Measurements from ENCODE around the gene STK32A.

STK32A gene

GRCh38 chr5:147305147-147305546, 70.3 kb downstream of the STK32A start:
- DNase-seq, result no peak
- H3K4ac ChIP-seq (ENCODE audit: low read depth, low read length), result no peak overlapping the region
- H3K4me1 ChIP-seq (ENCODE audit: control insufficient read depth in 1 of 2, insufficient read depth in 2 of 2, low read length in 2 of 2), result no peaks in the 10 kb centered on the region
- H2AFZ ChIP-seq (ENCODE audit: insufficient read depth, low read length, poor library complexity), result no peak overlapping the region
- H3K4me2 ChIP-seq (ENCODE audit: low read length), result no peak overlapping the region
- no peak overlapping the region for H2AK5ac ChIP-seq (ENCODE audit: low read length)
- no peak overlapping the region for H4K91ac ChIP-seq (ENCODE audit: low read depth, low read length)
- no peak overlapping the region for H3K18ac ChIP-seq (ENCODE audit: low read length)
- H2BK120ac ChIP-seq (ENCODE audit: insufficient read depth, low read length, poor library complexity), result no peak overlapping the region
- no peaks in the 10 kb centered on the region for H3K9me3 ChIP-seq (ENCODE audit: insufficient read depth, low read depth, low read length)
- no CpG with 5 or more reads among the region's 9 CpGs for WGBS (ENCODE audit: extremely low coverage, insufficient coverage, insufficient read length)
- H4K12ac ChIP-seq (ENCODE audit: low read depth, low read length), result no peak overlapping the region
- H3K27me3 ChIP-seq (ENCODE audit: insufficient read depth, low read length), result no peaks in the 10 kb centered on the region
- H2BK5ac ChIP-seq (ENCODE audit: low read depth, low read length, poor library complexity), result no peak overlapping the region
- no peak overlapping the region for H3K23ac ChIP-seq (ENCODE audit: low read length)
- no peaks in the 10 kb centered on the region for H3K79me2 ChIP-seq (ENCODE audit: control insufficient read depth, insufficient read depth, low read length, poor library complexity)
- H4K8ac ChIP-seq (ENCODE audit: low read depth, low read length), result no peak overlapping the region
- H2BK12ac ChIP-seq (ENCODE audit: low read length), result no peak overlapping the region
- no peak overlapping the region for H3K9ac ChIP-seq (ENCODE audit: low read length)
- H3K36me3 ChIP-seq (ENCODE audit: control insufficient read depth in 1 of 2, insufficient read depth in 2 of 2, low read length in 2 of 2), result no peaks in the 10 kb centered on the region
- no peak overlapping the region for H3K14ac ChIP-seq (ENCODE audit: low read length)
- no peak overlapping the region for H3K27ac ChIP-seq (ENCODE audit: low read depth, low read length)
- H3K79me1 ChIP-seq (ENCODE audit: low read length), result no peaks in the 10 kb centered on the region
- no peak overlapping the region for H3K4me3 ChIP-seq (ENCODE audit: low read depth, low read length)

GRCh38 chr5:147306351-147306750, 71.5 kb downstream of the STK32A start:
- Histone ChIP-seq H4K91ac (ENCODE audit: low read depth, low read length) (no peak overlapping the region), H3K79me1 (ENCODE audit: low read length) (no peaks in the 10 kb centered on the region), H3K4me2 (ENCODE audit: low read length) (no peak overlapping the region), H3K36me3 (ENCODE audit: control insufficient read depth in 1 of 2, insufficient read depth in 2 of 2, low read length in 2 of 2) (no peaks in the 10 kb centered on the region), H2BK12ac (ENCODE audit: low read length) (no peak overlapping the region), H2BK120ac (ENCODE audit: insufficient read depth, low read length, poor library complexity) (no peak overlapping the region), H3K23ac (ENCODE audit: low read length) (no peak overlapping the region), H3K4me1 (ENCODE audit: control insufficient read depth in 1 of 2, insufficient read depth in 2 of 2, low read length in 2 of 2) (no peaks in the 10 kb centered on the region), H3K4me3 (ENCODE audit: low read depth, low read length) (no peak overlapping the region), H2AK5ac (ENCODE audit: low read length) (no peak overlapping the region), H3K4ac (ENCODE audit: low read depth, low read length) (no peak overlapping the region), H3K9me3 (ENCODE audit: insufficient read depth, low read depth, low read length) (no peaks in the 10 kb centered on the region), H4K8ac (ENCODE audit: low read depth, low read length) (no peak overlapping the region), H3K27ac (ENCODE audit: low read depth, low read length) (no peak overlapping the region), H3K14ac (ENCODE audit: low read length) (no peak overlapping the region), H3K27me3 (ENCODE audit: insufficient read depth, low read length) (no peaks in the 10 kb centered on the region), H3K79me2 (ENCODE audit: control insufficient read depth, insufficient read depth, low read length, poor library complexity) (no peaks in the 10 kb centered on the region), H4K12ac (ENCODE audit: low read depth, low read length) (no peak overlapping the region), H3K18ac (ENCODE audit: low read length) (no peak overlapping the region), H2BK5ac (ENCODE audit: low read depth, low read length, poor library complexity) (no peak overlapping the region), H2AFZ (ENCODE audit: insufficient read depth, low read length, poor library complexity) (no peak overlapping the region), H3K9ac (ENCODE audit: low read length) (no peak overlapping the region)
- DNase-seq, result no peak

GRCh38 chr5:147307170-147307569, 72.3 kb downstream of the STK32A start:
- Histone ChIP-seq H3K14ac (ENCODE audit: low read length) (no peak overlapping the region), H3K27ac (ENCODE audit: low read depth, low read length) (no peak overlapping the region), H4K91ac (ENCODE audit: low read depth, low read length) (no peak overlapping the region), H3K4me2 (ENCODE audit: low read length) (no peak overlapping the region), H3K18ac (ENCODE audit: low read length) (no peak overlapping the region), H2AFZ (ENCODE audit: insufficient read depth, low read length, poor library complexity) (no peak overlapping the region), H2AK5ac (ENCODE audit: low read length) (no peak overlapping the region), H3K9me3 (ENCODE audit: insufficient read depth, low read depth, low read length) (no peaks in the 10 kb centered on the region), H3K79me1 (ENCODE audit: low read length) (no peaks in the 10 kb centered on the region), H2BK12ac (ENCODE audit: low read length) (no peak overlapping the region), H2BK5ac (ENCODE audit: low read depth, low read length, poor library complexity) (no peak overlapping the region), H3K4me3 (ENCODE audit: low read depth, low read length) (no peak overlapping the region), H3K4ac (ENCODE audit: low read depth, low read length) (no peak overlapping the region), H3K4me1 (ENCODE audit: control insufficient read depth in 1 of 2, insufficient read depth in 2 of 2, low read length in 2 of 2) (no peaks in the 10 kb centered on the region), H4K12ac (ENCODE audit: low read depth, low read length) (no peak overlapping the region), H3K23ac (ENCODE audit: low read length) (no peak overlapping the region), H3K36me3 (ENCODE audit: control insufficient read depth in 1 of 2, insufficient read depth in 2 of 2, low read length in 2 of 2) (no peaks in the 10 kb centered on the region), H2BK120ac (ENCODE audit: insufficient read depth, low read length, poor library complexity) (no peak overlapping the region), H3K27me3 (ENCODE audit: insufficient read depth, low read length) (no peaks in the 10 kb centered on the region), H3K79me2 (ENCODE audit: control insufficient read depth, insufficient read depth, low read length, poor library complexity) (no peaks in the 10 kb centered on the region), H3K9ac (ENCODE audit: low read length) (no peak overlapping the region), H4K8ac (ENCODE audit: low read depth, low read length) (no peak overlapping the region)
- DNase-seq, result no peak
- no CpG with 5 or more reads among the region's 4 CpGs for WGBS (ENCODE audit: extremely low coverage, insufficient coverage, insufficient read length)

- H3K9ac ChIP-seq (ENCODE audit: low read length), result no peak overlapping the region
- no peaks in the 10 kb centered on the region for H3K4me1 ChIP-seq (ENCODE audit: control insufficient read depth in 1 of 2, insufficient read depth in 2 of 2, low read length in 2 of 2)
- no peak overlapping the region for H3K4ac ChIP-seq (ENCODE audit: low read depth, low read length)
- H2BK12ac ChIP-seq (ENCODE audit: low read length), result no peak overlapping the region
- H3K14ac ChIP-seq (ENCODE audit: low read length), result no peak overlapping the region
- H3K36me3 ChIP-seq (ENCODE audit: control insufficient read depth in 1 of 2, insufficient read depth in 2 of 2, low read length in 2 of 2), result no peaks in the 10 kb centered on the region
- no peak overlapping the region for H3K27ac ChIP-seq (ENCODE audit: low read depth, low read length)
- no peak overlapping the region for H2BK120ac ChIP-seq (ENCODE audit: insufficient read depth, low read length, poor library complexity)
- H4K91ac ChIP-seq (ENCODE audit: low read depth, low read length), result no peak overlapping the region
- no peaks in the 10 kb centered on the region for H3K9me3 ChIP-seq (ENCODE audit: insufficient read depth, low read depth, low read length)
- no peak overlapping the region for H3K4me2 ChIP-seq (ENCODE audit: low read length)
- H4K8ac ChIP-seq (ENCODE audit: low read depth, low read length), result no peak overlapping the region
- no peak overlapping the region for H2AFZ ChIP-seq (ENCODE audit: insufficient read depth, low read length, poor library complexity)
- H3K23ac ChIP-seq (ENCODE audit: low read length), result no peak overlapping the region
- no peaks in the 10 kb centered on the region for H3K27me3 ChIP-seq (ENCODE audit: insufficient read depth, low read length)
- DNase-seq, result no peak
- H3K79me1 ChIP-seq (ENCODE audit: low read length), result no peaks in the 10 kb centered on the region
- no CpG with 5 or more reads among the region's 4 CpGs for WGBS (ENCODE audit: extremely low coverage, insufficient coverage, insufficient read length)
- no peak overlapping the region for H2BK5ac ChIP-seq (ENCODE audit: low read depth, low read length, poor library complexity)
- H3K4me3 ChIP-seq (ENCODE audit: low read depth, low read length), result no peak overlapping the region
- no peak overlapping the region for H4K12ac ChIP-seq (ENCODE audit: low read depth, low read length)
- no peaks in the 10 kb centered on the region for H3K79me2 ChIP-seq (ENCODE audit: control insufficient read depth, insufficient read depth, low read length, poor library complexity)
- no peak overlapping the region for H3K18ac ChIP-seq (ENCODE audit: low read length)
- H2AK5ac ChIP-seq (ENCODE audit: low read length), result no peak overlapping the region
These were observed 74.8 kb downstream of the STK32A start for GRCh38 chr5:147309621-147310020.
